Mammary epithelial cell (primary cell): ENCODE results near the gene TRIM66.

Source experiments
- EZH2 ChIP-seq: IDR thresholded peaks from 2 replicates; pipeline ENCODE4 v1.6.1; 2012; ENCODE audit warnings: low read length, inconsistent platforms, borderline replicate concordance
- TF ChIP-seq, protein P1 (sequence below), 2 donors: IDR thresholded peaks in 1 of 2; conservative IDR thresholded peaks in 1 of 2; 2 replicates each; pipeline ENCODE4 v1.5.1; 2011 to 2012; ENCODE audit warnings: inconsistent platforms in 2 of 2, low read length in 2 of 2, mild to moderate bottlenecking in 2 of 2, control low read depth in 1 of 2, low read depth in 1 of 2; ENCODE audit not compliant: insufficient read depth in 1 of 2; ENCODE audit errors: extremely low read depth in 1 of 2

GRCh38 chr11:8608652-8609051 is 73.8 kb downstream of the TRIM66 start:
- TF ChIP-seq, protein P1, sequence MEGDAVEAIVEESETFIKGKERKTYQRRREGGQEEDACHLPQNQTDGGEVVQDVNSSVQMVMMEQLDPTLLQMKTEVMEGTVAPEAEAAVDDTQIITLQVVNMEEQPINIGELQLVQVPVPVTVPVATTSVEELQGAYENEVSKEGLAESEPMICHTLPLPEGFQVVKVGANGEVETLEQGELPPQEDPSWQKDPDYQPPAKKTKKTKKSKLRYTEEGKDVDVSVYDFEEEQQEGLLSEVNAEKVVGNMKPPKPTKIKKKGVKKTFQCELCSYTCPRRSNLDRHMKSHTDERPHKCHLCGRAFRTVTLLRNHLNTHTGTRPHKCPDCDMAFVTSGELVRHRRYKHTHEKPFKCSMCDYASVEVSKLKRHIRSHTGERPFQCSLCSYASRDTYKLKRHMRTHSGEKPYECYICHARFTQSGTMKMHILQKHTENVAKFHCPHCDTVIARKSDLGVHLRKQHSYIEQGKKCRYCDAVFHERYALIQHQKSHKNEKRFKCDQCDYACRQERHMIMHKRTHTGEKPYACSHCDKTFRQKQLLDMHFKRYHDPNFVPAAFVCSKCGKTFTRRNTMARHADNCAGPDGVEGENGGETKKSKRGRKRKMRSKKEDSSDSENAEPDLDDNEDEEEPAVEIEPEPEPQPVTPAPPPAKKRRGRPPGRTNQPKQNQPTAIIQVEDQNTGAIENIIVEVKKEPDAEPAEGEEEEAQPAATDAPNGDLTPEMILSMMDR (conservative IDR thresholded peaks at IDR 0.05 in 1 of 2, IDR thresholded peaks at IDR 0.05 in 1 of 2; ENCODE audit: extremely low read depth in 1 of 2, insufficient read depth in 1 of 2, low read depth in 1 of 2, low read length in 2 of 2) = no peak
- TF ChIP-seq EZH2 = no peak
